Measurements from ENCODE around the gene NRIP2.
A peak's percentile ranks its signal among the peaks of the same experiment; 100 is the strongest.

Gene NRIP2

GRCh38 chr12:2795291-2796186 lies 39.3 kb downstream of the NRIP2 start:
- peak overlapping the region; percentile 93 for H3K4me3 ChIP-seq (ENCODE audit: low read depth, low read length)
- TF ChIP-seq CTCF (IDR thresholded peaks at IDR 0.05; ENCODE audit: borderline replicate concordance, insufficient read depth, low read depth, low read length), result no peak

DNA sequence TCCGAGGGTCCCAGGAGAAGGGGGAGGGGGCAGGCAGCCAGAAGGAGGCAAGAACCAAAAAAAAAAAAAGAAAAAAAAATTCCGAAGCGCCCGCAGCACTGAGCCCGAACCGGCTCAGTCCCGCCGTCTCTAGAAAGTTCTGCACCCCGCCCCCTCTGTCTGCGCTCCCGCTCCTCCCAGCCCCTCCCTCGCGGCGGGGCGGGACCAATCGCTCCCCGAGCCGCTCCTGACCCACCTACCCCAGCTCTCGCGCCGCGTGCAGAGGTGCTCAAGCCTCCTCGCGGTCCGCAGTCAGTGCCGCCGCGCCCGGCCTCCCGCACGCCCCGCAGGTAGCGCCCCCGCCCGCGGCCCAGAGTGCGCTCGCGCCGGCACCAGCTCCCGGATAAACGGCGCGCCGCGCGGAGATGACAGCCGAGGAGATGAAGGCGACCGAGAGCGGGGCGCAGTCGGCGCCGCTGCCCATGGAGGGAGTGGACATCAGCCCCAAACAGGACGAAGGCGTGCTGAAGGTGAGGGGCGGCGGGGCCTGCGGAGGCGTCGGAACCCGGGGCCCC lies 40.0 kb downstream of the NRIP2 start, which contains the start of gene FKBP4:
Gene FKBP4 (plus strand): TSS at position 235 of the 554 bp plus-strand sequence. CDS start 170 bp downstream, at position 405.
- no peak for TF ChIP-seq CTCF (IDR thresholded peaks at IDR 0.05; ENCODE audit: borderline replicate concordance, insufficient read depth, low read depth, low read length)
- peak within 1 kb of the TSS; percentile 93 for H3K4me3 ChIP-seq (ENCODE audit: low read depth, low read length)

DNA sequence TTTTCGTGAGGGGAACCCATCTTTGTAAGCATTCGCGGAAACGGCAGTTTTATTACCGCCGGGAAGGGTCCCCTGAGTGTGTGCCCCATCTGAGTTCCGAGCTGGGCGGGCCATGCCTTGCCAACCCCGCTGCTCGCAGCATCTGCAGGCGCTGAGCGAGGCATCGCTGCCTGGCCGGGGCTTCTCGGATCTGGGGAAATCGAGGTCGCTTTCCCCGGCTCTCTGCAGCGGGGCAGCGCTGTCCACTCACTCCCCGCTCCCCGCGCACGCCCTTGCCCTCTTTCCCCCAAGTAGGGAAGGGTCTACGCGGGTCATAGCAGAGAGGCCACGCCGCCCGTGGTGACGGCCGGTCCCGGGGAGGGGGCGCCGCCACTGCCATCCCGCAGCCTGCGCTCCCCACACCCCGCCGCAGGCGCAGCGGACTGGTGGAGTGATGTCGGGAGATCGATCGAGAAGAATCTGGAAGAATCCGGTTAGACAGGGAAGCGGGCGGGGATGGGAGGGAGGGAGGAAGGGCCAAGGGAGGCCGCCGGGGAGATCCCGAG lies 40.6 kb downstream of the NRIP2 start:
- no peak for TF ChIP-seq CTCF (IDR thresholded peaks at IDR 0.05; ENCODE audit: borderline replicate concordance, insufficient read depth, low read depth, low read length)
- H3K4me3 ChIP-seq (ENCODE audit: low read depth, low read length), result peak overlapping the region; percentile 93

DNA sequence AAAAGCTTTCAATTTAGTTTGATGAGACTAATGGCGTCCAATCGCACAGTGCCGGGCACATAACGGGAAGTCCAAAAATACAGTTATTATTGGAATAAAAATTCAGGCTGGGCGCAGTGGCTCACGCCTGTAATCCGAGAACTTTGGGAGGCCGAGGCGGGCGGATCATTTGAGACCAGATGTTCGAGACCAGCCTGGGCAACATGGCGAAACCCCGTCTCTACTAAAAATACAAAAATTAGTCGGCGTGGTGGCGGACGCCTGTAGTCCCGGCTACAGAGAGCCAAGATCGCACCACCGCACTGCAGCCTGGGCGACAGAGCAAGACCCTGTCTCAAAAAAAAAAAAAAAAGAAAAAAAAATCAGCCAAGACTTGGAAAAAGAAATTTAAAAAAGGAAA lies 41.3 kb downstream of the NRIP2 start:
- no peak overlapping the region for H3K4me3 ChIP-seq (ENCODE audit: low read depth, low read length)
- no peak for TF ChIP-seq CTCF (IDR thresholded peaks at IDR 0.05; ENCODE audit: borderline replicate concordance, insufficient read depth, low read depth, low read length)

DNA sequence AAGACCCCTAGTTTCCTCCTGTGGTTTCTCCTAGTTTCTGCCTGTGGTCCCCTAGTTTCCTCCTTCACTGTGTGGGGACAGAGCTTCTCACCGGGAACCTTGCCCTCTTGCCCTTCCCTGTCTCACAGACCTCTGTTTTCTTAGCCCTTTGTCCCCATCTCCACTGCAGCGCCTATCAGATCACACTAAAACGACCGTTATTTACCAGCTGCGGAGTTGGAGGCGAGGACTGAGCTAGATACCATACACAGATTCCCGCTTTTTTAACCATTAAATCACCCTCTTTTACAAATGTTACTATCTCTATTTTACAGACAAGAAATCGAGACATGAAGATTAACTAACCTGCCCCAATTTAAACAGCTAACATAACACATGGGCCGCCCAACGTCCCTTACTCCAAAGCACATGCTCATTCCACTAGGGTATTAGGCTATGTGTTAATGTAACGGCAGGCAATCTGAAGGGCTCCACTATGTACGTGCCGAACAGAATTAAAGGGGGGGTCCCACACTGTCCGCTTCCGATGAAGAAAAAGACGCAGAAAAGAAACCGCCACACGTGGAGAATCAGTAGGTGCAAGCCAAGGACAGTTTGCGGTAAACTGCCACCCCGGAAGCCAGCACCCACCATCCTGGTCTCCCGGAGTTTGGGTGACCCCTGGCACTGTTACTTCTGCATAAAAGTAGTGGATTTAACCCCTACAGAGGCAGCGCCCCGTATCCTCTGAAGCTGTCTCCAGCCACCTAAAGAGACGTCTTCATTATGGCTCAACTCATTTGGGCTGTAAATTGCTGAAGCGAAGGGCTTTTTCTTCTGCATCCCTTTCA lies 41.9 kb downstream of the NRIP2 start:
- no peak for TF ChIP-seq CTCF (IDR thresholded peaks at IDR 0.05; ENCODE audit: borderline replicate concordance, insufficient read depth, low read depth, low read length)
- no peak overlapping the region for H3K4me3 ChIP-seq (ENCODE audit: low read depth, low read length)

DNA sequence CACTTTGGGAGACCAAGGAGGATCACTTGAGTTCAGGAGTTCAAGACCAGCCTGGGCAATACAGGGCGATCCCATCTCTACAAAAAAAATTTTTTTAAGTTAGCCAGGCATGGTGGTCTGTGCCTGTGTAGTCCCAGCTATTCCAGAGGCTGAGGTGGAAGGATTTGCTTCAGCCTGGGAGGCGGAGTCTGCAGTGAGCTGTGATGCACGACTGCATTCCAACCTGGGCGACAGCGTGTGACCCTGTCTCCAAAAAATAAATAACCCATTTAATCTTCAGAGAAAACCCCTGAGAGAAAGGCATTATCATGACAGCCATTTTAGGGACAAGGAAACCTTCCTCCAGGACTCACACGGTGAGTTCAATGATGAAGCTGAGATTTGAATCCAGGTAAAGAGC lies 43.7 kb downstream of the NRIP2 start:
- no peak overlapping the region for H3K4me3 ChIP-seq (ENCODE audit: low read depth, low read length)

More for the DNA sequence above, 43.7 kb downstream of the NRIP2 start:
- no peak for TF ChIP-seq CTCF (IDR thresholded peaks at IDR 0.05; ENCODE audit: borderline replicate concordance, insufficient read depth, low read depth, low read length)
